ENCODE data around the gene MYO15A. TPM values are rescaled to one million over a fixed set of nuclear protein-coding genes. Genes with fewer than 3 reads are reported as not detected.
A peak's percentile ranks its signal among the peaks of the same experiment; 100 is the strongest.

MYO15A gene
- total RNA-seq, 1 experiment from 2014 or later: 0.38 TPM

GRCh38 chr17:18156171-18156975 lies 47.8 kb downstream of the MYO15A start:
- CTCF ChIA-PET: interaction anchor here (1.1 kb wide), 1 partner anchor 9 kb away, joined by 3 read pairs; no protein-coding TSS in a partner anchor
- BruUV-seq (replicated peaks): no TSS peak
- no peak overlapping the region for H3K27ac Mint-ChIP-seq (ENCODE audit: unreplicated experiment)
- H3K4me1 Mint-ChIP-seq (ENCODE audit: low read depth, unreplicated experiment): no peaks in the 10 kb centered on the region
- TF ChIP-seq CTCF (IDR thresholded peaks at IDR 0.05; ENCODE audit: unreplicated experiment): no peak
- H3K4me3 Mint-ChIP-seq (ENCODE audit: low read depth, unreplicated experiment): no peak overlapping the region
- peaks cover 19% of the 10 kb centered on the region for H3K36me3 Mint-ChIP-seq (ENCODE audit: insufficient read depth, unreplicated experiment)
- intact Hi-C loops (cut with micrococcal nuclease; ENCODE audit: unreplicated experiment): no loop called here
- peaks cover 24% of the 10 kb centered on the region for H3K27me3 Mint-ChIP-seq (ENCODE audit: unreplicated experiment)
- peak; percentile 16 for DNase-seq
- no peaks in the 10 kb centered on the region for H3K9me3 Mint-ChIP-seq (ENCODE audit: low read depth, unreplicated experiment)

- no TSS peak for BruUV-seq (replicated peaks)
- intact Hi-C loops (cut with micrococcal nuclease; ENCODE audit: unreplicated experiment): no loop called here
- H3K9me3 Mint-ChIP-seq (ENCODE audit: low read depth, unreplicated experiment): no peaks in the 10 kb centered on the region
- CTCF ChIA-PET: no interaction called here
- DNase-seq: no peak
- no peaks in the 10 kb centered on the region for H3K4me1 Mint-ChIP-seq (ENCODE audit: low read depth, unreplicated experiment)
- no peak overlapping the region for H3K4me3 Mint-ChIP-seq (ENCODE audit: low read depth, unreplicated experiment)
- H3K27me3 Mint-ChIP-seq (ENCODE audit: unreplicated experiment): peaks cover 24% of the 10 kb centered on the region
- TF ChIP-seq CTCF (IDR thresholded peaks at IDR 0.05; ENCODE audit: unreplicated experiment): no peak
- H3K27ac Mint-ChIP-seq (ENCODE audit: unreplicated experiment): no peak overlapping the region
- H3K36me3 Mint-ChIP-seq (ENCODE audit: insufficient read depth, unreplicated experiment): peaks cover 19% of the 10 kb centered on the region
Measured at GRCh38 chr17:18156976-18157280, 48.4 kb downstream of the MYO15A start.

- peak overlapping the region; percentile 69 for H3K4me3 Mint-ChIP-seq (ENCODE audit: low read depth, unreplicated experiment)
- TF ChIP-seq CTCF (IDR thresholded peaks at IDR 0.05; ENCODE audit: unreplicated experiment): no peak
- H3K36me3 Mint-ChIP-seq (ENCODE audit: insufficient read depth, unreplicated experiment): peaks cover 19% of the 10 kb centered on the region
- H3K27ac Mint-ChIP-seq (ENCODE audit: unreplicated experiment): no peak overlapping the region
- peaks cover 20% of the 10 kb centered on the region for H3K27me3 Mint-ChIP-seq (ENCODE audit: unreplicated experiment)
- intact Hi-C loops (cut with micrococcal nuclease; ENCODE audit: unreplicated experiment): no loop called here
- H3K4me1 Mint-ChIP-seq (ENCODE audit: low read depth, unreplicated experiment): no peaks in the 10 kb centered on the region
- no peaks in the 10 kb centered on the region for H3K9me3 Mint-ChIP-seq (ENCODE audit: low read depth, unreplicated experiment)
- BruUV-seq (replicated peaks): no TSS peak
- no peak for DNase-seq
- CTCF ChIA-PET: no interaction called here
Measured at GRCh38 chr17:18157354-18157985, 48.9 kb downstream of the MYO15A start.

- CTCF ChIA-PET: interaction anchor here (1.0 kb wide), 1 partner anchor 25 kb away, joined by 3 read pairs; no protein-coding TSS in a partner anchor
- peak overlapping the region; percentile 17 for H3K27ac Mint-ChIP-seq (ENCODE audit: unreplicated experiment)
- intact Hi-C loops (cut with micrococcal nuclease; ENCODE audit: unreplicated experiment): no loop called here
- no peaks in the 10 kb centered on the region for H3K4me1 Mint-ChIP-seq (ENCODE audit: low read depth, unreplicated experiment)
- no peak for TF ChIP-seq CTCF (IDR thresholded peaks at IDR 0.05; ENCODE audit: unreplicated experiment)
- peaks cover 19% of the 10 kb centered on the region for H3K36me3 Mint-ChIP-seq (ENCODE audit: insufficient read depth, unreplicated experiment)
- DNase-seq: peak; percentile 93
- no peaks in the 10 kb centered on the region for H3K9me3 Mint-ChIP-seq (ENCODE audit: low read depth, unreplicated experiment)
- peak overlapping the region; percentile 69 for H3K4me3 Mint-ChIP-seq (ENCODE audit: low read depth, unreplicated experiment)
- H3K27me3 Mint-ChIP-seq (ENCODE audit: unreplicated experiment): peaks cover 14% of the 10 kb centered on the region
- no TSS peak for BruUV-seq (replicated peaks)
Measured at GRCh38 chr17:18158022-18158600, 49.6 kb downstream of the MYO15A start.
